ENCODE measurements around the gene GAS7.

- no peak for TF ChIP-seq CTCF (IDR thresholded peaks at IDR 0.05)
- TF ChIP-seq POLR2A (IDR thresholded peaks at IDR 0.05): no peak
Observed at GRCh38 chr17:10060526-10060925, 137.9 kb downstream of the GAS7 start.
